Fibroblast of lung (primary cell): Measurements from ENCODE around the gene AMPD3.

Source experiments
- CTCF ChIP-seq, 2 donors: IDR thresholded peaks in 1 of 2; conservative IDR thresholded peaks in 1 of 2; 1 replicate in 1 of 2; 2 replicates in 1 of 2; pipeline ENCODE4 v1.5.1; 2011 to 2012; ENCODE audit warnings: low read length in 2 of 2, control low read depth in 1 of 2, inconsistent platforms in 1 of 2, low read depth in 1 of 2, mild to moderate bottlenecking in 1 of 2
- EZH2 ChIP-seq: IDR thresholded peaks from 2 replicates; pipeline ENCODE4 v1.5.1; 2012; ENCODE audit warnings: low read length, control low read depth, mild to moderate bottlenecking; ENCODE audit errors: missing control alignments

- TF ChIP-seq EZH2 = no peak
- no peak for TF ChIP-seq CTCF (conservative IDR thresholded peaks at IDR 0.05 in 1 of 2, IDR thresholded peaks at IDR 0.05 in 1 of 2; ENCODE audit: low read depth in 1 of 2, low read length in 2 of 2)
These were observed 72.2 kb downstream of the AMPD3 start for GRCh38 chr11:10526974-10527918.
